HG02884 (cell line): ENCODE data around the gene MAGI1.
"Not testable (repeated sequence)": the region's sequence is repeated elsewhere in the genome, so short reads cannot be mapped to it uniquely, and the experiment has no call there.

Experiments used
- ATAC-seq: cut with Tn5 transposase; IDR thresholded peaks from one replicate; pipeline ENCODE4 v1.9.1; 2021; ENCODE audit warnings: mild to moderate bottlenecking, moderate library complexity; ENCODE audit not compliant: unreplicated experiment

Gene MAGI1

DNA sequence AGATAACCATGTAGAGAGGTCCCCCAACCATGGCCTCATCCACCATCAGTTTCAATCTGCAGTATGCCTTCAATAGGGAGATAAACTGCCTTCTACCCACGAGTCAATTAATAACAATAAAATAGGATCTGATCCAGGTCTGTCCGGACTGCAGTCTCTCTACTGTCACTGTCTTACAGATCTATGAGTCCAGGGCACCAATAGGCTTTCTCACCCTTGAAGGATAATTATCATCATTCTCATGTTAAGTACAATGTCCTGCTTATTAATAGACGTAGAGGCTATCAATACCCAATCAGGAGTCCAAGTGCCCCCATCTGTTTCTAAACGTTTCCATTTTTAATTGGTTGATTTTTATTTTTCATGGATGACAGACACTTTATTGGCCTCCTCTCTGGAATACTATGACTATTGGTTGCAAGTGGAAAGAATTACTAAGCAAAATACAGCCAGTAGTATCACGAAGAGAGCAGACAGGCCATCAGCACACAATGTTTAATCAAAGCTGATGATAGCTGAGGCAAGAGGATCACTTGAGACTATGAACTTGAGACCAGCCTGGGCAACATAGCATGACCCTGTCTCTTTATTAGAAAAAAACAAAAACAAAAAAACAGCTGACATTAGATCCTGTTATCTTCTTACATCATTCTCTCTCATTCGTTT is 480.7 kb downstream of the MAGI1 start:
- ATAC-seq, result no peak

DNA sequence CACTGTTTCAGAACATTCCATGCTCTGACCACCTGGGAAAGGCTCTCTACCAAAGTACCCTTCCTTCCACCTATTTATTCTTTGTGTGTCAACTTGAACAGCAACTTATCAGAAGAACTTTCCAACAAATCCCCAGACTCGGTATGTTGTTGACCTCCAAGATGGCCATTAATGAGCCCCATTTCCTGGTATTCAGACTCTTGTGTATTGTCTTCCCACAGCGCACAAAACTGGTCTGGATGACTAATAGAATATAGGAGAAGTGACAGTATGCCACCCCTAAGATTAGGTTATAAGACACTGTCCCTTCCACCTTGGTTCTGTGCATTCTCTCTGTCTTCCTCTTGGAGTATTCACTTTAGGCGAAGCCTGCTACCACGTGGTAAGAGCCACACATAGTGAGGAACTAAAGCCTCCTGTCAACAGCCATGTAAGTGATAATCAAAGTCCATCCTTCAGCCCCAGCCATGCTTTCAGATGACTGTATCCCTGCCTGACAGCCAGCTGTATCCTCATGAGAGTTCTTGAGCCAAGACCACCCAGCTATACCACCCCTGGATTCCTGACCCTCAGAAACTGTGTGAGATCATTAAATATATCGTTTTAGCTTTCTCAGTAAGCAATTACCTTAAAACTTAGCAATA is 481.7 kb downstream of the MAGI1 start:
- ATAC-seq, result no peak

DNA sequence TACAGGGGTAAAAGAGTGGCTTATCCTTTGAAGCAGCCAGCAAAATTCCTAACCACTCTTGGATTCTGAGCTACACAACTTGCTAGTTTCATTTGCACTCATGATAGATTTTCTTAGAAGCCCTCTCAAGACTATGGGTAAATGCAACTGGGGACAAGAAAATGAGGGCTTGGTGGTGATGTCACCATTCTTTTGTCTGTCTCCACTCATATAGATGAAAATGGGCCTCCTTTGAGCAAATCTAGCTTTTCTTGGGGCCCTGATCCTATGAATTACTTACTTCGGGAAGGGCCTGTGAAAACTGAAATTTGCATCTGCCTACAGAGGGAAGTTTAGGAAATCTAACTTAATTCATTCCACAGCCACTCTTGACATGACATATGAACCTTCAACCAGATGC is 486.3 kb downstream of the MAGI1 start:
- no peak for ATAC-seq

DNA sequence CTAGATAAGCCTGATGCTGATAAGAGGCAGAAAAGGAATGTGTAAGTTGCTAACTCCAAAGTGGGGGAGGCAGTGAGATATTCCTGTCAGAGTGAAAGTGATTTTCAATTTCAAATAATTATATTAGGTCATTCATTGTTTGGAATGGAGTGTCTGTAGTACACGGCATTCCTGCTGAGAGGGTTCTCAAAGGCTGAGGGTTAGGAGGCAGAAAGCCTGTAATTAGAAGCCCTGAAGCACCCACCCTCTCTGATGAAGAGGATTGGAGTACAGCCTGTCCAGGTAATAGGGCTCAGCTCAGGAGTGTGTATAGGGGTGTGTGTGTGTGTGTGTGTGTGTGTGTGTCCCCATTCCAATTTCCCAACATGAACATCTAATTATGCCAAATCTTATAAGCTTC is 486.8 kb downstream of the MAGI1 start:
- ATAC-seq, result no peak

- ATAC-seq, result no peak
These were observed 488.6 kb downstream of the MAGI1 start for GRCh38 chr3:65550137-65550536.

GRCh38 chr3:65549626-65549959 is 489.1 kb downstream of the MAGI1 start:
- ATAC-seq, result no peak

GRCh38 chr3:65548848-65549625 is 489.7 kb downstream of the MAGI1 start:
- no peak for ATAC-seq

GRCh38 chr3:65545429-65545828 is 493.3 kb downstream of the MAGI1 start:
- ATAC-seq, result no peak

DNA sequence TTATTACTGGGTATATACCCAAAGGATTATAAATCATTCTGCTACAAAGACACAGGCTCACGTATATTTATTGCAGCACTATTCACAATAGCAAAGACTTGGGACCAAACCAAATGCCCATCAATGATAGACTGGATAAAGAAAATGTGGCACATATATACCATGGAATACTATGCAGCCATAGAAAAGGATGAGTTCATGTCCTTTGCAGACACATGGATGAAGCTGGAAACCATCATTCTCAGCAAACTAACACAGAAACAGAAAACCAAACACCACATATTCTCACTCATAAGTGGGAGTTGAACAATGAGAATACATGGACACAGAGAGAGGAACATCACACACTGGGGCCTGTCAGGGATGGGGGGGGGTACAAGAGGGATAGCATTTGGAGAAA is 495.3 kb downstream of the MAGI1 start:
- not testable (repeated sequence) for ATAC-seq

- ATAC-seq, result no peak
These were observed 498.1 kb downstream of the MAGI1 start for GRCh38 chr3:65540666-65541065.

GRCh38 chr3:65539616-65540015 is 499.1 kb downstream of the MAGI1 start:
- no peak for ATAC-seq

- ATAC-seq, result no peak
These were observed 500.6 kb downstream of the MAGI1 start for GRCh38 chr3:65538101-65538500.

- no peak for ATAC-seq
These were observed 501.6 kb downstream of the MAGI1 start for GRCh38 chr3:65537109-65537508.

GRCh38 chr3:65535260-65535659 is 503.5 kb downstream of the MAGI1 start:
- ATAC-seq, result no peak

- no peak for ATAC-seq
These were observed 503.9 kb downstream of the MAGI1 start for GRCh38 chr3:65534805-65535204.

DNA sequence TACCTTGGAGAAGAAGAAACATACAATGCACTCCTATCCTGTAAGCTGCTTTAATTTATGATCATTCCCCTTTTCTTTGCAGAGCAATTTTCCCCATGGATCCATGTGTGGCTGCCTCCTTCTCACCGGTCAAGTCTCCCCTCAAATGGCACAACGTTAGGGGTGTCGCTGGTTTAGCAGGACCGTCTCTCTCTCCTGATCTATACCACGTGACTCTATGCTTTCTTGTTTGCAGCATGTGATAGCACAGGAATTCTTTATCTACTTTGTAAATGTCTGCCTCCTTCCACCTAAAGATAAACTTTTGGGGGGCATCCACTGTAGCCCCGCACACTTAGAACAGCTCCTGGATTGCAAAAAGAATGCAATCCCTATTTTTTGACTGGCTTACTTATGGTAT is 506.0 kb downstream of the MAGI1 start:
- no peak for ATAC-seq

DNA sequence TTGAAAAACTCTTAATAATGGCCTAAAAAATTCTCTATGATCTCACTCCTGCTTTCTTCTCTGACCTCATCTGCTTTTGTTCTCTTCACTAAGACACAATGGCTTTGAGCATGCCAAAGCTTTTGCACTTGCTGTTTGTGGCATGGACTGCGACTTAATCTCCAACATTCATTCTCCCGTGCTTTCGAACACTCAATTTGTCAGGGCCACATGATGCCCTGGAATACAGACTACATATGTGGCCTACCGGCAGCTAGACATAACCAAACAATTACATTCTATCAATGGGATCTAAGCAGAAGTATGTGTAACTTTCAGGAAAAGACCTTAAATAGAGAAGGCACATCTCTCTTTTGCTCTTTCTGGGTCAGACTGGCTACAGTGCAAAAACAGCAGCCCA is 506.5 kb downstream of the MAGI1 start:
- no peak for ATAC-seq

DNA sequence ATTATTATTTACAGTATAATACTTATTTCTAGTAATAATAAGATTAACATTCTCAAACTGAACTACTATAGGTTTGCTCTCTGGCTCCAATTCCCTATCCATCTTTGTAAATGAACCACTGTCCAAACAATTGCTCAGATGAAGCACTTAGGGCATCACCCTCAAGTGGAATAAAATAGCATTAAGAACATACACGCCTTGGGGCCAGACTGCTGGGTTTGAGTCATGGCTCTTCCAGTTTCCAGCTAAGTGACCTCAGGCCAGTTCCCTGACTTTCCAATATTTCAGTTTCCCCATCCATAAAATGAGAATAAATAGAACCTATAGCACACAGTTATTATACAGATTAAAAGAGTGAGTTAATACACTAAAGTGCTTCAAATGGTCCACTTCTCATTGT is 507.2 kb downstream of the MAGI1 start:
- ATAC-seq, result no peak

DNA sequence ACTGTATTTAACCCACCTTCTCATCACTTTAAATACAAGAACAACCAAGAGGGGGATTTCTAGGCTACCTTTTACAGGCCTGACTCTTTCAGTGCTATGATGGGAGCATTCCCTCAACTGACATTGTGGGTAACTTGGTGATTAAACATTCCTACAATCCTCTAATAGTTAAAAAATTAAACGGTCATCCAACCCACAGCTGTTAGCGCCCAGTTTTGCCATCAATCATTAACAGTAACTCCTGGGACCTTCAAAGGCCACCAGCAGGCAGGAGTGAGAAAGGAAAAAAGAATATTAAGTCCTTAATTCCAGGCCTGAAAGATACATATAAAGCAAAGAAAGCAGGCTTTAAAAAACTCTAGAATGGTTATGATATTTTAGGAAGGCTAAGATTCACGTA is 512.1 kb downstream of the MAGI1 start:
- ATAC-seq, result no peak

- ATAC-seq, result no peak
These were observed 514.1 kb downstream of the MAGI1 start for GRCh38 chr3:65524584-65524983.

- ATAC-seq, result no peak
These were observed 514.8 kb downstream of the MAGI1 start for GRCh38 chr3:65523878-65524277.

- ATAC-seq, result no peak
These were observed 517.7 kb downstream of the MAGI1 start for GRCh38 chr3:65521032-65521431.
